ENCODE results near the gene NCAPD2.
A peak's percentile ranks its signal among the peaks of the same experiment; 100 is the strongest.
"Not testable (repeated sequence)": the region's sequence is repeated elsewhere in the genome, so short reads cannot be mapped to it uniquely, and the experiment has no call there.

Gene NCAPD2

GRCh38 chr12:6494968-6495367, 1.1 kb downstream of the NCAPD2 start:
- no peak for DNase-seq

- DNase-seq = not testable (repeated sequence)
Observed at GRCh38 chr12:6497291-6497690, 3.4 kb downstream of the NCAPD2 start.

- no peak for DNase-seq
Observed at GRCh38 chr12:6500466-6500865, 6.6 kb downstream of the NCAPD2 start.

- DNase-seq = no peak
Observed at GRCh38 chr12:6507102-6507998, 13.4 kb downstream of the NCAPD2 start.

GRCh38 chr12:6508087-6508486, 14.2 kb downstream of the NCAPD2 start:
- no peak for DNase-seq

- no peak for DNase-seq
Observed at GRCh38 chr12:6520186-6520585, 26.3 kb downstream of the NCAPD2 start.

GRCh38 chr12:6522193-6522592, 28.3 kb downstream of the NCAPD2 start:
- DNase-seq = no peak

- DNase-seq = no peak
Observed at GRCh38 chr12:6523708-6524107, 29.8 kb downstream of the NCAPD2 start.

GRCh38 chr12:6524648-6525047, 30.7 kb downstream of the NCAPD2 start:
- no peak for DNase-seq

GRCh38 chr12:6526201-6526600, 32.3 kb downstream of the NCAPD2 start:
- no peak for DNase-seq

- DNase-seq = no peak
Observed at GRCh38 chr12:6526766-6527525, 33.0 kb downstream of the NCAPD2 start.

GRCh38 chr12:6527711-6528110, 33.8 kb downstream of the NCAPD2 start:
- DNase-seq = no peak

GRCh38 chr12:6528539-6529235, 34.8 kb downstream of the NCAPD2 start:
- no peak for DNase-seq

GRCh38 chr12:6529291-6529737, 35.4 kb downstream of the NCAPD2 start:
- no peak for DNase-seq

- no peak for DNase-seq
Observed at GRCh38 chr12:6530576-6531260, 36.8 kb downstream of the NCAPD2 start.

- no peak for DNase-seq
Observed at GRCh38 chr12:6532051-6532926, 38.4 kb downstream of the NCAPD2 start.

- peak; percentile 60 for DNase-seq
Observed at GRCh38 chr12:6532927-6533652, 39.2 kb downstream of the NCAPD2 start.

- DNase-seq = no peak
Observed at GRCh38 chr12:6533653-6533922, 39.7 kb downstream of the NCAPD2 start.

- peak; percentile 89 for DNase-seq
Observed at GRCh38 chr12:6533923-6534694, 40.2 kb downstream of the NCAPD2 start, which contains the start of gene GAPDH. TSS of gene GAPDH (plus strand) at chr12:6534517. CDS start at chr12:6534833, 316 bp downstream.

- no peak for DNase-seq
Observed at GRCh38 chr12:6534695-6534944, 40.7 kb downstream of the NCAPD2 start.

Measured in NCI-H2227 treated with DMSO at 0.1 percent for 48 hours (cell line).